ENCODE results near the gene ANKRD40CL.
A peak's percentile ranks its signal among the peaks of the same experiment; 100 is the strongest.

Gene ANKRD40CL

GRCh38 chr17:50785946-50786570 is 18.7 kb upstream of the ANKRD40CL start:
- DNase-seq = no peak

DNA sequence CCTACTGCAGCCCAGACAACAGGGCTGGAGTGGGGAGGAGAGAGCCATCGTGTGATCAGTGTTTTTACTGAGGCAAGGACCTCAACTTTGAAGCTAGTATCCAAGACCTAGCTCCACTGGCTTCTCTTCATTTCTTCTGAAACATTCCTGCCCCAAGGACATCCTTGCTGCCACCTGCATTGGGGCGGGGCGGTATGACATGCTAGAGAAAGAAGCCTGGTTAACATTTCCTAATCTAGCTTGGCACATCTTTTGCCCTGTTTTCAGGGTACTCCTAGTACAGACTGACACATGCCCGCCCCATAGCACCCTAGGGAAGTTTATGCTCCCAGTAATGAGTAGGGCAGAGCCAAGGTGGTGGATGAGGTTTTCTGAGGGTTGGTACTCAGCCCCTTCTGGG is 17.8 kb upstream of the ANKRD40CL start:
- DNase-seq = no peak

- DNase-seq = no peak
These were observed 16.6 kb upstream of the ANKRD40CL start for GRCh38 chr17:50783905-50784304.

DNA sequence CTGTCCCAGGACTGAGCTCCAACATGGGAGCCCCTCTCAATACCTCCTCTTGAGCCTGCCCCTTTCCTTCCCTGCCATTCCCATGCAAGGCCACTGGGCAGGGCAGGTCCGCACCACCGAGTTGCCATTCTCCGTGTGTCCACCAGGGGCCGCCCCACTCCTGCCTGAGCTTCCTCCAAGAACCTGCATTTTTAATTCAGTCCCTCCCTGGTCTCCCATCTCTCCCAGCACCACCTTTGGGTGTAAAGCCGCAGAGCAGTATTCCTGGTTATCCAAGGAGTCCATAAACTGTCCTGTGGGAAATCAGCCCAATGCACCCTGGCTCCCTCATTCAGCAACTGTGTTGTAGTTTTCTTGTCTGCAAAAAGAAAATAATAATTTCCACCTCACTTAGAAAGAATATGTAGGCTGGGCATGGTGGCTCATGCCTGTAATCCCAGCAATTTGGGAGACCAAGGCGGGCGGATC is 15.9 kb upstream of the ANKRD40CL start:
- DNase-seq = peak; percentile 83

- DNase-seq = no peak
These were observed 13.8 kb upstream of the ANKRD40CL start for GRCh38 chr17:50781167-50781566.

DNA sequence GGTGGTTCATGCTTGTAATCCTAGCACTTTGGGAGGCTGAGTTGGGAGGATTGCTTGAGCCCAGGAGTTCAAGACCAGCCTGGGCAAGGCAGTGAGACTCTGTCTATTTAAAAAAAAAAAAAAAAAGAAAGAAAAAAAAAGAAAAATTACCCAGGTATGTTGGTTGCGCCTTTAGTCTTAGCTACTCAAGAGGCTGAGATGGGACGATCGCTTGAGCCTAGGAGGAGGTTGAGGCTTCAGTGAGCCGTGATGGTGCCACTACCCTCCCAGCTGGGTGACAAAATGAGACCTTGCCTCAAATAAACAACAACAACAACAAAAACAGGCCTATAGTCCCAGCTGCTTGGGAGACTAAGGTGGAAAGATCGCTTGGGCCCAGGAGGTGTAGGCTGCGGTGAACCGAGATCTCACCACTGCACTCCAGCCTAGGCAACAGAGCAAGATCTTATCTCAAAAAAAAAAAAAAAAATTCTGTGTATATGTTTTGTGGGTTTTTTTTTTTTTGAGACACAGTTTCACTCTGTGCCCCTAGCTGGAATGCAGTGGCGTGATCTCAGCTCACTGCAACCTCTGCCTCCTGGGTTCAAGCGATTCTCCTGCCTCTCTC is 12.5 kb upstream of the ANKRD40CL start:
- no peak for DNase-seq

- DNase-seq = no peak
These were observed 11.7 kb upstream of the ANKRD40CL start for GRCh38 chr17:50778988-50779387.

- no peak for DNase-seq
These were observed 11.2 kb upstream of the ANKRD40CL start for GRCh38 chr17:50778471-50778870.

DNA sequence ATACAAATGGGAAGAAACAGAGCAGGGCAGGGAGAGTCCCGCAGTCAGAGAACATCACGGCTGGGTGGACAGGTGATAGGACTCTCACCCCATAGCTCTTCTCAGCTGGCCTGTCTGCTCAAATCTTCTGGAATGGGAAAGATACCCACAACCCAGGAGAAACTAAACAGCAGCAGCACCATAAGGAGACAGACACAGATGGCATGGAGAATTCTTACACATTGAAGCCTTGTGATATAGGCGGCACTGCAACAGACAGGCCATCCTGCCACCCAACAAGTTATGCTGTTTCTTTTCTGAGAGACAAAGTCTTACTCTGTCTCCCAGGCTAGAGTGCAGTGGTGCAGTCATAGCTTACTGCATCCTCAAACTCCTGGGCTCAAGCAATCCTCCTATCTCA is 8.6 kb upstream of the ANKRD40CL start:
- no peak for DNase-seq

- DNase-seq = no peak
These were observed 7.0 kb upstream of the ANKRD40CL start for GRCh38 chr17:50774225-50774803.

GRCh38 chr17:50771991-50772785 is 4.9 kb upstream of the ANKRD40CL start:
- no peak for DNase-seq

DNA sequence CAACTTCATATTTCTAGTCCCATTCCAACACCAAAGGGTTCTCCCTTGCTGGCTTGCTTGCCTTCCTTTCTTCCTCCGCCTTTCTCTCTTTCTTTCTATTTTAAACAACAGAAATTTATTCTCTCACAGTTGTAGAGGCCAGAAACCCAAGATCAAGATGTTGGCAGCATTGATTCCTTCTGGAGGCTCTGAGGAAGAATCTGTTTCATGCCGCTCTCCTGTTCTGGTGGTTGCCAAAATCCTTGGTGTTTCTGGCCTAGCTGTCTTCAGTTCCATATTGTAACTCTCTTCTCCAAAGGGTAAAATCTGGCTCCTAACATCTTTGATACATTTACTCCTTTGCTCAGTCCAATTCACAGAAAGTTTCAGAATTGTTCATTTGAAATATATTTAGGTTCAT is 3.0 kb upstream of the ANKRD40CL start:
- no peak for DNase-seq

GRCh38 chr17:50769884-50770283 is 2.6 kb upstream of the ANKRD40CL start:
- DNase-seq = no peak

GRCh38 chr17:50768346-50768761 is 1.0 kb upstream of the ANKRD40CL start:
- DNase-seq = no peak

GRCh38 chr17:50767030-50767429 is 288 bp downstream of the ANKRD40CL start:
- no peak for DNase-seq

GRCh38 chr17:50766222-50767023 is 895 bp downstream of the ANKRD40CL start:
- no peak for DNase-seq

- DNase-seq = no peak
These were observed 1.7 kb downstream of the ANKRD40CL start for GRCh38 chr17:50765454-50766221.

DNA sequence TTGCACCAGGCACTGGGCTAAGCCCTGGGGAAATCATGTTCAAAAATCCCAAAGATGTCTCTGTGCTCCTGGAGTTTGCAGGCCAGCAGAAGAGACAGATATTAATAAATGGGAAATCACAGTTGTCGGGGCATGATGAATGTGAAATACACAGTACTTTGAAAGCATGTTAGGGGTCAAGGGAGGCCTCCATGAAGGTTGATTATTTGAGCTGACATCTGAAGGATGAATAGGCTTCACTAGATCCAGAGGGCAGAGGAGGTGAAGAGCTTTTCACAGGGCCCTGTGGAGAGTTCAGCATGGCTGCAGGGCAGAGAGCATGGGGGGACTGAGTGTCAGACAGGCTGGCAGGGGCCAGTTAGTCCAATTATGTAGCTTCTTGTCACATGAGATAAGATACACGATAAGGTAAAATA is 2.6 kb downstream of the ANKRD40CL start:
- DNase-seq = no peak

DNA sequence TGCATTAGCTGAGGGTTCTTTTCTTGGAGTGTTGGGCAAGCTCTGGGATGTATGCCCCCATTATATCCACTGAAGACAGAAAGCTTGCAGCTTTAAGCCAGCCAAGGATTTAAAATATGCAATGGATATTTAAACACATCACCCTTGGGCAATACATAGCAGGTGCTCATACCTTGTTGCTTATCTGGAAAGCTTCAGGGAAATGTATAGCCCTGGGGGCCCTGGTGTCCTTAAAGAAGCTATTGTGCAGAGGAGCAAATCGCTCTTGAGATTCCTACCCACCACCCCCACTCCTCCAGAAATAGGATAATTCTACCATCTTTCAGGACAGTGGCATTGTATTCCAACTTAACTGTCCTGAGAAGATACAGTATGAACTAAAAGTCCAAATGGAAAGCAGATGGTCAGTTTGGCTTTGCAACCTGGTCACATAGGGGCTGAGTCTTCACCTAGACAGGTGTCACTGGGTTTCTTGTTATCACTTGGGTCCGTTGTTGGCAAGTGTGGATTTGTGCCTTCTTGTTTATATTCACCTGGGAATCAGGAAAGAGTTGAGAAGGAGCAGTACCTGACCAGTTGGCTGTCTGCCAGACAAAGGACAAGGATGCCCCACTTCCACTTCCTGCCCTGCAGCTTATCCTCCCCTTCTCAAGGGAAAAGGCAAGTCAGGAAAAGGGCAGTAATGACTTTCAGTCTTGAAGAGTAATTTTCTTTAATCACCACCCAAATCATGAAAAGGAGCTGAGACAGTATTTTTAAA is 3.4 kb downstream of the ANKRD40CL start:
- DNase-seq = peak; percentile 10

DNA sequence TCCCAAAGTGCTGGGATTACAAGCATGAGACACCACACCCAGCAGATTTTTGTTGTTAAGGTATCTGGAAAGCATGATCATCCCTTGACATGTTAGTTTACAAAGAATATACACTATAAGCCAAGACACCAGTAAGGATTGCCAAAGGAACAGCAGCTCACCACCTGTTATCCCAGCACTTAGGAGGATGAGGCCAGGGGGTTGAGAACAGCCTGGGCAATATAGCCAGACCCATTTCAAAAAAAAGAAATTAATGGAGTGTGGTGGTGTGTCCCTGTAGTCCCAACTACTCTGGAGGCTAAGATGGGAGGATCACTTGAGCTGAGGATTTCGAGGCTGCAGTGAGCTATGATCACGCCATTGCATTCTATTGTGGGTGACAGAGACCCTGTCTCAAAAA is 5.1 kb downstream of the ANKRD40CL start:
- DNase-seq = no peak

DNA sequence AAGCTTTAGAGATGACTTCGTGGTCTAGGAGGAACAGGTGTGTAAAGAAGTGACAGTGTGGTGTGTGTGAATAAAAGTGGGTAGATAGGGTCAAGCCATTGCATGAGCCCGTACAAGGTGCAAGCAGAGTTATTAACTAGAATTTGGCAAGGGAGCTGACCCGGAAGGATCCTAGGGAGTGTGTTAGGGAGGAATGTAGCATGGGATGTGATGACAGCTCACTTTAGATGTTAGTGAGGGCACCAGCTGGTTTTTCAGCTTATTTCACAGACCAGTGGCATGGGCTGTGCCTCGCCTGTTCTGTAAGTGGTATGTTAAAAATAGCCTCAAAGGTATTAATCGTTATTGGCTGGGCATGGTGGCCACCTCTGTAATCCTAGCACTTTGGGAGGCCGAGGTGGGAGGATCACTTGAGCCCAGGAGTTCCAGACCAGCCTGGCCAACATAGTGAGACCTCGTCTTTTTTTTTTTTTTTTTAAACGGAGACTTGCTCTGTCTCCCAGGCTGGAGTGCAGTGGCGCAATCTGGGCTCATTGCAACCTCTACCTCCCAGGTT is 8.3 kb downstream of the ANKRD40CL start:
- no peak for DNase-seq

Measured in NCI-H1436 (cell line).